LNCaP clone FGC (cell line): Measurements from ENCODE around the gene LTBP1.

Experiments used
- DNase-seq: peaks from one replicate; pipeline ENCODE4 v3.0.0-alpha.2; 2011; ENCODE audit warnings: low read depth
- H3K4me3 ChIP-seq: 2 replicates; pipeline ENCODE4 v1.5.1; 2011; ENCODE audit warnings: mild to moderate bottlenecking, low read depth, low read length, control low read depth
- TF ChIP-seq, protein P1 (sequence below): IDR thresholded peaks from 2 replicates; pipeline ENCODE4 v1.5.1; 2012; ENCODE audit warnings: mild to moderate bottlenecking; ENCODE audit not compliant: control insufficient read depth, insufficient read depth; ENCODE audit errors: extremely low read depth

Gene LTBP1

DNA sequence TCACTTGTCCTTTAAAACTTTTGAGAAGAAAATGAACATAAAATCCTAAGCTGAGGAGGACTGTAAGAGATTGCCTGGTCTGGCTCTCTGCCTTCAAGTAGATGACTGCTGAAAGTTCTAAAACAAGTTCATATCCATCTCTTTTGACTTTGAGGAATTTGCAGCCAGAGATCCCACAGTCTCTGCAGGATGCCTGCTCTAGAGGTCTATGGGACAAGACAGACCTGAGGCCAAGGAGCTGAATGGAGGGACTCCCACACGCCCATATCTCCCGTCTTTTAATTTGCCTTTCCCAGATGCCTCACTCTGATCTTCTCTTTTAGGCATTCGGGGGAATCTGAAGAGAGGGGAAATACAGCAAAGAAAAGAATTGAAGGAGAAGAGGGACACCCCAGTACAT lies 273.8 kb downstream of the LTBP1 start:
- TF ChIP-seq, protein P1, sequence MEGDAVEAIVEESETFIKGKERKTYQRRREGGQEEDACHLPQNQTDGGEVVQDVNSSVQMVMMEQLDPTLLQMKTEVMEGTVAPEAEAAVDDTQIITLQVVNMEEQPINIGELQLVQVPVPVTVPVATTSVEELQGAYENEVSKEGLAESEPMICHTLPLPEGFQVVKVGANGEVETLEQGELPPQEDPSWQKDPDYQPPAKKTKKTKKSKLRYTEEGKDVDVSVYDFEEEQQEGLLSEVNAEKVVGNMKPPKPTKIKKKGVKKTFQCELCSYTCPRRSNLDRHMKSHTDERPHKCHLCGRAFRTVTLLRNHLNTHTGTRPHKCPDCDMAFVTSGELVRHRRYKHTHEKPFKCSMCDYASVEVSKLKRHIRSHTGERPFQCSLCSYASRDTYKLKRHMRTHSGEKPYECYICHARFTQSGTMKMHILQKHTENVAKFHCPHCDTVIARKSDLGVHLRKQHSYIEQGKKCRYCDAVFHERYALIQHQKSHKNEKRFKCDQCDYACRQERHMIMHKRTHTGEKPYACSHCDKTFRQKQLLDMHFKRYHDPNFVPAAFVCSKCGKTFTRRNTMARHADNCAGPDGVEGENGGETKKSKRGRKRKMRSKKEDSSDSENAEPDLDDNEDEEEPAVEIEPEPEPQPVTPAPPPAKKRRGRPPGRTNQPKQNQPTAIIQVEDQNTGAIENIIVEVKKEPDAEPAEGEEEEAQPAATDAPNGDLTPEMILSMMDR = no peak
- no peak overlapping the region for H3K4me3 ChIP-seq
- DNase-seq = no peak

DNA sequence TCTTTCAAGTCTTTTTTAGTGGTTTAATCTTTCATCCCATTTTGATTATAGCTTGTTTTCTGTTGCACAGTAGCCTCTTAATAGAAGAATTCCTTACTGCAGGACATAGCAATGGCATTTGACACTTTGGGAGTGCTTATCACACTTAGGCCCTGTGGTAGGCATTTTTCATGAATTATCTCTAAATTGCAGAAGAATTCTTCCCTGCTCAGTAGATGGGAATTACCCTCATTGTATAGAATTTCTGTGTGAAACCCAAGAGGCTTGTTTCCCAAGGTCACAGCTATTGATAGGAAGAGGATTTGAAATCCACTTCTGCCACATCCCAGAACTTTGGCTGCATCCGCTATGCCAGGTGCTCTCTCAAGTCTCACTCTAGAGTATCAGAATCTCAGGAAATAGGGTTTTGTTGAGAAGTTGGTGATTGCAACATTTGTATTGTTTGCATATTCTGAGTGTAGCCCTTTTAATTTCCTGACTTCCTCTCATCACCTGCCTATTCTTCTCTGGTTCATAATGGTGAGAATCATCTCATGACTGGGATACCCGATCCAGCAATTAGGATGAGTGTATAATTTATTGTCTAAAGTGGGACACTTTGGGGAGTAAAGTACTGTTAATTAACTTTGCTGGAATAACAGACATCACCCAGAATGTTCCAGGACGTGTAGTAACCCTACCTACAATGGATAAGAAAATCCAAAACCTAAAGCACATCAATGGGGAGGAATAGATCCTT lies 274.5 kb downstream of the LTBP1 start:
- DNase-seq = no peak
- H3K4me3 ChIP-seq = no peak overlapping the region
- TF ChIP-seq, protein P1 = no peak

DNA sequence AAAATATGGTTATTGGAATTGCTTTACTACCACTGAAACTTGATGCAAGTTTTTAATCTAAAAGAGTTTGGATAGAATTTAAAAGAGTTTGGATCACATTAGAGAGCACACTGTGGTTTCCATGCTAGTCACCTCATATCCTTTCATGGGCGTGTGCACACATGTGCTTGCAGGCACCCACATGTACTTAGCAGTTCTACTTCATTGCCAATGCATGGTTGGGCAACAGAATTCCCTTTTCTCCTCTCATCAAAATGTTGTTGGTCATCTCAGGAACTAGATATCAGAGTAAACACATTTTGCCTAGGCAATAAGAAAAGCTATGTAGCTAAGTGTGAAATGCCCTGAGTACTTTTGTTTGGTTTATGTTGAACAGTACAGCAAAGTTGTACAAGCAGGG lies 275.6 kb downstream of the LTBP1 start:
- H3K4me3 ChIP-seq = no peak overlapping the region
- TF ChIP-seq, protein P1 = no peak
- DNase-seq = no peak

DNA sequence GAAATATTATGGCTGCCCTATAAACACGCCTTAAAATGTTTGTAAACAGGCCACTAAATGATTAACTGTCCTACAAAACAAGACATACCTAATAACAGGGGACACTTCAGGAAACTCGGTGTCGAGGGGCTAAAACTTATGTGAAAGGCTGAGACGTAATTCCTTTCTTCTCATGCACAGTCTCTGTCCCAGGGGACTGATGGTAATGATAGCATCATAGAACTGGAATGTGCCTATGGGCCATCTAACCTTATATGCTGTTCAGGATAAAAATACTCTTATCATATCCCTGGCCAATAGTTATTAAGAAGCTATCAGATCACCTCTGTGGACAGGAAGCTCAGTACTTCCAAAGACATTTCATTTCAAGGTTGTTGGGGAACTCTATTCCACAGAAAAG lies 277.1 kb downstream of the LTBP1 start:
- no peak overlapping the region for H3K4me3 ChIP-seq
- DNase-seq = no peak
- TF ChIP-seq, protein P1 = no peak

DNA sequence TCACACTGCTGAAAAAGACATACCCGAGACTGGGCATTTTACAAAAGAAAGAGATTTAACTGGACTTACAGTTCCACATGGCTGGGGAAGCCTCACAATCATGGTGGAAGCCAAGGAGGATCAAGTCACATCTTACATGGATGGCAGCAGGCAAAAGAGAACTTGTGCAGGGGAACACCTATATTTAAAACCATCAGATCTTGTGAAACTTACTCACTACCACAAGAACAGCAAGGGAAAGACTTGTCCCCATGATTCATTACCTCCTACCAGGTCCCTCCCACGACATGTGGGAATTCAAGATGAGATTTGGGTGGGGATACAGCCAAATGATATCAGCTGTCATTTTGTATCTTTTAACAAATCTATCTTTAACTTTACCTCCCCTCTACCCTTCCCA lies 278.6 kb downstream of the LTBP1 start:
- TF ChIP-seq, protein P1 = no peak
- no peak for DNase-seq
- no peak overlapping the region for H3K4me3 ChIP-seq

DNA sequence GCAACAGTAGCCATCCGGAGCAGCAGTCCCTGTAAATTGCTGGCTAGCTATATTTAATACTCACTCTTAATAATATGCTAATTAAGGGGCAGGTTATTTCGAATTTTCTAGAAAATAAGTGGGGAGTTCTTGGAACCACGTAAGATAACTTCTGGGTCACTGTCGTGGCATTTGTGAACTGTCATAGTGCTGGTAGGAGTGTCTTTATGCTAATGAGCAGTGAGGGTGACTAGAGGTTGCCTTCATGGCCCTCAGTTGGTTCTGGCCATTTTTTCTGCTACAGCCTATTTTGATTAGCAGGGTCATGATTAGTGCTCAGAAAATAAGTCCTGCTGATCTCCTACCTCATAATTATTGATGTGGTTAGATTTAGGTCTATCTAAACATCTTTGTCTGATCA lies 279.8 kb downstream of the LTBP1 start:
- no peak for DNase-seq
- TF ChIP-seq, protein P1 = no peak
- H3K4me3 ChIP-seq = no peak overlapping the region

DNA sequence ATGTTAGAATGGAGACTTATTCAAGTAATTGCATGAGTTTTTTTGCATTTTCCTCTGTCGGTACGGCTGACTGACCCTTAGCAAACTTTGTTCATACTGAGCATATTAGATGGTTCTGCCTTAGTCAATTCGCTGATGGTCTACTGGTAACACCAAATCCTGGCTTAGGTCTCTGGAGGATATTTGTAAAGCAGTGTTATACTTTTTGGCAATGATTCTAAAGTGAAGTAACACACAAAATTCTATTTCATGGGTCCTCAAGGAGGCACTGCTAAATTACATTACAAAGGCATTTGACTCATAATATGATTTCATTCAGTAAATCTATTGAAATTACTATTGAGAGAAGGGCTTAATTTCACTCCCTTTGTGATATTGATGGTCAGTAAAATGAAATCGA lies 282.9 kb downstream of the LTBP1 start:
- DNase-seq = no peak
- TF ChIP-seq, protein P1 = no peak
- no peak overlapping the region for H3K4me3 ChIP-seq
